ENCODE measurements around the gene SGSM2. TPM values are rescaled to one million over a fixed set of nuclear protein-coding genes. Genes with fewer than 3 reads are reported as not detected.

The SGSM2 gene
- total RNA-seq, 1 experiment from 2014 or later = 3.1 TPM

GRCh38 chr17:2337544-2338314 is 428 bp downstream of the SGSM2 start:
- no peak for DNase-seq (ENCODE audit: low spot score)

GRCh38 chr17:2338315-2338657 is 985 bp downstream of the SGSM2 start:
- DNase-seq (ENCODE audit: low spot score) = no peak

GRCh38 chr17:2343421-2343820 is 6.1 kb downstream of the SGSM2 start:
- no peak for DNase-seq (ENCODE audit: low spot score)

- DNase-seq (ENCODE audit: low spot score) = no peak
Measured at GRCh38 chr17:2344528-2344927, 7.2 kb downstream of the SGSM2 start.

- no peak for DNase-seq (ENCODE audit: low spot score)
Measured at GRCh38 chr17:2346475-2346874, 9.2 kb downstream of the SGSM2 start.

GRCh38 chr17:2347805-2348685 is 10.7 kb downstream of the SGSM2 start:
- no peak for DNase-seq (ENCODE audit: low spot score)

GRCh38 chr17:2351269-2351668 is 14.0 kb downstream of the SGSM2 start:
- no peak for DNase-seq (ENCODE audit: low spot score)

GRCh38 chr17:2354311-2354710 is 17.0 kb downstream of the SGSM2 start:
- DNase-seq (ENCODE audit: low spot score) = no peak

- DNase-seq (ENCODE audit: low spot score) = no peak
Measured at GRCh38 chr17:2357237-2357636, 19.9 kb downstream of the SGSM2 start.

GRCh38 chr17:2357931-2358434 is 20.7 kb downstream of the SGSM2 start:
- no peak for DNase-seq (ENCODE audit: low spot score)

- no peak for DNase-seq (ENCODE audit: low spot score)
Measured at GRCh38 chr17:2361010-2361760, 23.9 kb downstream of the SGSM2 start.

GRCh38 chr17:2362016-2362415 is 24.7 kb downstream of the SGSM2 start:
- DNase-seq (ENCODE audit: low spot score) = no peak

GRCh38 chr17:2362416-2362815 is 25.1 kb downstream of the SGSM2 start:
- no peak for DNase-seq (ENCODE audit: low spot score)

GRCh38 chr17:2362881-2363280 is 25.6 kb downstream of the SGSM2 start:
- DNase-seq (ENCODE audit: low spot score) = no peak

- DNase-seq (ENCODE audit: low spot score) = no peak
Measured at GRCh38 chr17:2363318-2363717, 26.0 kb downstream of the SGSM2 start.

- no peak for DNase-seq (ENCODE audit: low spot score)
Measured at GRCh38 chr17:2363851-2364762, 26.8 kb downstream of the SGSM2 start.

- DNase-seq (ENCODE audit: low spot score) = no peak
Measured at GRCh38 chr17:2364763-2365116, 27.4 kb downstream of the SGSM2 start.

- DNase-seq (ENCODE audit: low spot score) = no peak
Measured at GRCh38 chr17:2365132-2365531, 27.8 kb downstream of the SGSM2 start.

- DNase-seq (ENCODE audit: low spot score) = no peak
Measured at GRCh38 chr17:2366747-2367494, 29.6 kb downstream of the SGSM2 start.

- DNase-seq (ENCODE audit: low spot score) = no peak
Measured at GRCh38 chr17:2368359-2368758, 31.1 kb downstream of the SGSM2 start.
